Lung microvascular endothelial cell (primary cell): ENCODE data around the gene TBC1D2B. TPM values are rescaled to one million over a fixed set of nuclear protein-coding genes. Genes with fewer than 3 reads are reported as not detected.

Experiments used
- DNase-seq, 2 donors: peaks; one replicate each; pipeline versions ENCODE4 v3.0.0 to v3.0.0-alpha.2; 2010; ENCODE audit warnings: low read depth in 2 of 2
- total RNA-seq: library from RNA; depleted of rRNA; stranded (reverse); fragments of >200 nt; gene quantifications from 2 replicates; pipeline ENCODE4 v1.2.1, GENCODE V29; 2014

Gene TBC1D2B
- total RNA-seq, 1 donor from 2014 or later = 29.4 TPM

- DNase-seq = no peak
These were observed 20.2 kb upstream of the TBC1D2B start for GRCh38 chr15:78097667-78098066.

- DNase-seq = no peak
These were observed 15.9 kb upstream of the TBC1D2B start for GRCh38 chr15:78093242-78094020.

- peak in 1 of 2 donors; percentile 43 for DNase-seq
These were observed 14.9 kb upstream of the TBC1D2B start, which contains the start of gene SH2D7 for GRCh38 chr15:78092261-78093041. Gene SH2D7, plus strand, starts transcription at chr15:78092561. Its CDS starts 24 bp downstream, at chr15:78092585.

- no peak for DNase-seq
These were observed 13.0 kb upstream of the TBC1D2B start for GRCh38 chr15:78090422-78091063.

GRCh38 chr15:78088773-78089080 lies 11.2 kb upstream of the TBC1D2B start:
- no peak for DNase-seq

- DNase-seq = no peak
These were observed 10.7 kb upstream of the TBC1D2B start for GRCh38 chr15:78087951-78088772.

- DNase-seq = no peak
These were observed 8.4 kb upstream of the TBC1D2B start for GRCh38 chr15:78085928-78086327.

- DNase-seq = no peak
These were observed 6.9 kb upstream of the TBC1D2B start for GRCh38 chr15:78084449-78084750.

GRCh38 chr15:78083687-78084448 lies 6.4 kb upstream of the TBC1D2B start:
- no peak for DNase-seq

GRCh38 chr15:78083186-78083585 lies 5.7 kb upstream of the TBC1D2B start:
- no peak for DNase-seq

- DNase-seq = no peak
These were observed 5.2 kb upstream of the TBC1D2B start for GRCh38 chr15:78082743-78083110.

- DNase-seq = peak in 1 of 2 donors; percentile 38
These were observed 4.7 kb upstream of the TBC1D2B start for GRCh38 chr15:78082106-78082742.

- no peak for DNase-seq
These were observed 2.6 kb upstream of the TBC1D2B start for GRCh38 chr15:78080088-78080460.

GRCh38 chr15:78079298-78080087 lies 2.0 kb upstream of the TBC1D2B start:
- DNase-seq = no peak

GRCh38 chr15:78077871-78078210 lies 330 bp upstream of the TBC1D2B start:
- no peak for DNase-seq

- DNase-seq = no peak
These were observed 1.1 kb downstream of the TBC1D2B start for GRCh38 chr15:78076231-78077052.

GRCh38 chr15:78075490-78076230 lies 1.9 kb downstream of the TBC1D2B start:
- peak; percentile 87 to 92 for DNase-seq
